Stomach (tissue), 9 donors: Measurements from ENCODE around the gene ASCL2. TPM values are rescaled to one million over a fixed set of nuclear protein-coding genes. Genes with fewer than 3 reads are reported as not detected.

ENCODE experiments used
- DNase-seq, 2 donors: peaks; one replicate each; pipeline versions ENCODE4 v3.0.0 to v3.0.0-alpha.2; 2013 to 2019
- H3K27ac ChIP-seq, 5 donors: fragments of 200-600 bp in 4 of 5; sonication (generic) in 4 of 5; one replicate each; pipeline ENCODE4 v1.5.1; 2013 to 2019; ENCODE audit warnings: mild to moderate bottlenecking in 1 of 5, moderate library complexity in 1 of 5
- H3K27me3 ChIP-seq, 3 donors: fragments of 200-600 bp; sonication (generic); one replicate each; pipeline ENCODE4 v1.5.1; 2017 to 2019; ENCODE audit warnings: mixed run types in 1 of 3
- H3K36me3 ChIP-seq, 4 donors: fragments of 200-600 bp; sonication (generic); 1 replicate in 3 of 4; 2 replicates in 1 of 4; pipeline ENCODE4 v1.5.1; 2016 to 2019
- H3K4me1 ChIP-seq, 4 donors: fragments of 200-600 bp; sonication (generic); one replicate each; pipeline ENCODE4 v1.5.1; 2016 to 2019
- H3K4me3 ChIP-seq, 4 donors: fragments of 200-600 bp; sonication (generic) in 3 of 4; one replicate each; pipeline ENCODE4 v1.5.1; 2016 to 2019; ENCODE audit warnings: mild to moderate bottlenecking in 1 of 4
- H3K9me3 ChIP-seq, 4 donors: fragments of 200-600 bp; sonication (generic); one replicate each; pipeline ENCODE4 v1.5.1; 2016 to 2019
- EP300 ChIP-seq: sonication (generic); formaldehyde crosslinking; IDR thresholded peaks from one replicate; pipeline ENCODE4 v1.6.1; 2017; ENCODE audit warnings: antibody characterized with exemption
- POLR2A ChIP-seq, 4 donors: fragments of 450-650 bp; IDR thresholded peaks; one replicate each; pipeline ENCODE4 v1.6.1; 2016; ENCODE audit warnings: antibody characterized with exemption in 4 of 4, control low read depth in 2 of 4, mild to moderate bottlenecking in 1 of 4, moderate library complexity in 1 of 4
- POLR2AphosphoS5 ChIP-seq, 3 donors: sonication (generic); formaldehyde crosslinking; IDR thresholded peaks; one replicate each; pipeline ENCODE4 v1.6.1; 2016; ENCODE audit warnings: antibody characterized with exemption in 3 of 3
- WGBS, 5 donors: extraction: QIAGEN DNeasy Blood & Tissue Kit in 3 of 5; methylation state at CpG; one replicate each; pipeline versions ENCODE4 v1.1.5 to v1.1.7; 2013 to 2018; 5-methylcytosine and 5-hydroxymethylcytosine counted together
- intact Hi-C: fragments of 100-400 bp; cut with DNase I; formaldehyde crosslinking; loops from one replicate; pipeline ENCODE4 v1.15.1; 2023; ENCODE audit warnings: low total_unique reads
- polyA plus RNA-seq, 3 donors: library from polyadenylated mRNA; stranded (reverse); fragments of 200-250 nt; gene quantifications; one replicate each; pipeline ENCODE4 v1.2.3, GENCODE V29; 2013
- total RNA-seq, 5 donors: library from RNA; depleted of rRNA; stranded (reverse); fragments of >200 nt; gene quantifications; one replicate each; pipeline versions ENCODE4 v1.1.0 to v1.2.3, GENCODE V29; 2014 to 2016
- TF ChIP-seq, protein P1 (sequence below), 7 experiments: fragments of 450-650 bp in 4 of 7; fragments of 200-600 bp in 3 of 7; sonication (generic) in 3 of 7; IDR thresholded peaks; one replicate each; pipeline ENCODE4 v1.5.1; 2016 to 2019; ENCODE audit warnings: antibody characterized with exemption in 7 of 7, control low read depth in 2 of 7, mild to moderate bottlenecking in 1 of 7
- donor health status: healthy with polysubstance abuse.
- donor health status: Bipolar disorder and iron deficiency.
- donor health status: healthy.

ASCL2 gene
- total and polyA plus RNA-seq, 8 donors = 0.81 to 6.3 (median 2.2) TPM; not detected in 4

DNA sequence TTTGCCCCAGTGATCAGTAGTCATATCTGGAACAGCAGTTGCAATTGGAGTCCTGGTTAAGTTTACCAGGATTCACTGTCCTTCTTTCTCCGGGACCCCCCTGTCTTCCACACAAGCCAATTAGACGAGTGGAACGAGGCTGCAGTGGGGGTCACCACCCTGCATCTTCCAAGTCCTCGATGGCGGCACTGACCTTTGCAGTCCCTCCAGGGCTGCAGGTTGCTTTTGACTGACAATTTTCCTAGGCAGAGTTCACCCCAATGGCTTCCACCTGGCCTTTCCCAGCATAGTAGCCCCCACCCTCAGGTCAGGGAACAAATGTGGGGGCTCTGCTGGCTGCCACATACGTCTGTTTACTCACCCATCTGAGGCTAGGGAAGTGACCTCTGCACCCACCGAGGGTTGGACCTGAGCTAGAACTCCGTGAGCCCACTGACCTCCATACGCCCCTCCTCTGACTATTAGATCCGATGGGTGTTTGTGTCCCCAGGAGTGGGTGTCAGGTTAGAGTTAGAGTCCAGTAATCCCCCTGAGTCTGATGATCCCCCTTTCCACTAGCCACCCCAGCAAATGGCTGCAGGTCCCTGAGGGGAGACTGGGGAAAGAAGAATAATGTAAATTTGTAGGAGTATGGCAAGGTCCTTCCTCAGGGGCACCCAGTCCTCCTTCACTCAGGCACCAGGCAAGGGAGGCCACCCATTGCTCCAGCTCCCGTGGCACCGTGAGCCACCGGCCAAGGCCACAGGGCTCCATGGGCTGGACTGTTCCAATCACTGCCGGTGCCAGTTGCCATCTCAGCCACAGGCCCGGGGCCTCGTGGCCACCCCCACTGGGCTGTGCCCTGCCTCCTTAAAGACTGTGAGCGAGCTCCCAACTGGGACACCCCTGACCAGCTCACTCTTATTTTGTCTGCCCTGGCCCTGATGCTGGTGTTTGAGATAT, 25.9 kb upstream of the ASCL2 start:
- intact Hi-C loops = loop anchor here (5.0 kb wide), 1 partner anchor 99 kb away; no protein-coding TSS in a partner anchor
- no peak overlapping the region for H3K4me3 ChIP-seq
- no peak overlapping the region for H3K27ac ChIP-seq
- H3K9me3 ChIP-seq = no peaks in the 10 kb centered on the region
- H3K27me3 ChIP-seq = no peaks in the 10 kb centered on the region
- DNase-seq = no peak
- TF ChIP-seq, protein P1, sequence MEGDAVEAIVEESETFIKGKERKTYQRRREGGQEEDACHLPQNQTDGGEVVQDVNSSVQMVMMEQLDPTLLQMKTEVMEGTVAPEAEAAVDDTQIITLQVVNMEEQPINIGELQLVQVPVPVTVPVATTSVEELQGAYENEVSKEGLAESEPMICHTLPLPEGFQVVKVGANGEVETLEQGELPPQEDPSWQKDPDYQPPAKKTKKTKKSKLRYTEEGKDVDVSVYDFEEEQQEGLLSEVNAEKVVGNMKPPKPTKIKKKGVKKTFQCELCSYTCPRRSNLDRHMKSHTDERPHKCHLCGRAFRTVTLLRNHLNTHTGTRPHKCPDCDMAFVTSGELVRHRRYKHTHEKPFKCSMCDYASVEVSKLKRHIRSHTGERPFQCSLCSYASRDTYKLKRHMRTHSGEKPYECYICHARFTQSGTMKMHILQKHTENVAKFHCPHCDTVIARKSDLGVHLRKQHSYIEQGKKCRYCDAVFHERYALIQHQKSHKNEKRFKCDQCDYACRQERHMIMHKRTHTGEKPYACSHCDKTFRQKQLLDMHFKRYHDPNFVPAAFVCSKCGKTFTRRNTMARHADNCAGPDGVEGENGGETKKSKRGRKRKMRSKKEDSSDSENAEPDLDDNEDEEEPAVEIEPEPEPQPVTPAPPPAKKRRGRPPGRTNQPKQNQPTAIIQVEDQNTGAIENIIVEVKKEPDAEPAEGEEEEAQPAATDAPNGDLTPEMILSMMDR (IDR thresholded peaks at IDR 0.05) = no peak
- TF ChIP-seq POLR2A (IDR thresholded peaks at IDR 0.05) (no peak), EP300 (no peak), POLR2AphosphoS5 (IDR thresholded peaks at IDR 0.05) (no peak)
- H3K36me3 ChIP-seq = no peaks in the 10 kb centered on the region
- peaks cover 0 to 17% (median 3%) of the 10 kb centered on the region in 4 donors for H3K4me1 ChIP-seq
- 84 to 89% (median 86%) methylated on average over 17 of the region's 17 CpGs for WGBS, 5 donors

GRCh38 chr11:2294926-2295290, 24.5 kb upstream of the ASCL2 start:
- no peak overlapping the region for H3K27ac ChIP-seq
- DNase-seq = peak in 1 of 2 donors; percentile 19
- intact Hi-C loops = loop anchor here (5.0 kb wide), 1 partner anchor 98 kb away; no protein-coding TSS in a partner anchor
- TF ChIP-seq, protein P1 (IDR thresholded peaks at IDR 0.05) = no peak
- TF ChIP-seq POLR2AphosphoS5 (IDR thresholded peaks at IDR 0.05) = no peak
- TF ChIP-seq POLR2A (IDR thresholded peaks at IDR 0.05) = no peak
- TF ChIP-seq EP300 = no peak
- no peaks in the 10 kb centered on the region for H3K9me3 ChIP-seq
- H3K27me3 ChIP-seq = peaks cover 0 to 8% (median 0%) of the 10 kb centered on the region in 3 donors
- H3K36me3 ChIP-seq = no peaks in the 10 kb centered on the region
- H3K4me1 ChIP-seq = peaks cover 0 to 11% (median 3%) of the 10 kb centered on the region in 4 donors
- 82 to 88% (median 85%) methylated on average over 8 of the region's 8 CpGs for WGBS, 5 donors
- H3K4me3 ChIP-seq = no peak overlapping the region

DNA sequence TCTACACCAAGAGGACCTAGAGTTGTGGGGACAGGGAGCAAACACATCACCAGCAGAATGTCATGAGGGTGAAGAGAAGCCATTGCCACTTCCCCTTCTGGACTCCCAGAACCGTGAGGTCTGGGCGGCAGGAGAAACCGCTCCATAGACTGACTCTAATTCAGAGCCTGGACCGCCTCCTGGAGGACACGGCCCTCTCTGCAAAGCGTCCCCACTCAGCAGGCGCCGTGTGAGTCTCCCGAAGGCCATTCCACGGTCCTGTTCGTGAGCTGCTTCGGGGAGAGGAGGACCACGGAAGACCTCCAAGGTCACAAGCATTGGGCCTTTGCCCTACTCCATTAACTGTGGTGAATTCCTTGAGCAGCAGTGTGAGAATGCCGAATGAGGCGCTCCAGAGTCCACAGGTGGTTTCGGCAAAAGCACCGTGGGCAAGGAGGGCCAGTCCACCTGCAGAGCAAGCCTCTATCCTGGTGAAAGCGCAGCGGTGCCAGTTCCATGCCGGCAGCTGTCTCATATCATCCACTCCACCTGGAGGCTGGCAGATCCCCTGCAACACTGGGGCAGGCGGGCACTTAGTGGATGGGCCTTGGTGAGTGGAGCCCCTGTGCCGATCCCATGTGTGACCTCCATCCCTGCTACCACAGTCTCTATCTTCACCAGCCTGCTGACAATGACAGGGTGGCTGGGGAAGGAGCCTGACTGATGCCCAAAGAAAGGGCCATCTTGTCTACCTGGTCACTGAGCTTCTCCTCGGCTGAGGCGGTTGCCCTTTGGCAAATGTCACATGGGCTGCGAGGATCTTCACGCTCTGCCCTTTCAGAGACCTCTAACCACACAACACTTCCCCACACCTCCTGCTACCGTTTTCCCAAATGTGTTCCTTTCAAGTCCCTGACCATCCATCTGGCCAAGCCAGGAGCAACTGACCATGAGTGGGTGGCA, 23.9 kb upstream of the ASCL2 start:
- Histone ChIP-seq H3K9me3 (no peaks in the 10 kb centered on the region), H3K4me1 (peaks cover 0 to 7% (median 4%) of the 10 kb centered on the region in 4 donors), H3K36me3 (no peaks in the 10 kb centered on the region), H3K4me3 (no peak overlapping the region), H3K27me3 (peaks cover 0 to 12% (median 0%) of the 10 kb centered on the region in 3 donors), H3K27ac (no peak overlapping the region)
- no peak for TF ChIP-seq POLR2A (IDR thresholded peaks at IDR 0.05)
- TF ChIP-seq, protein P1 (IDR thresholded peaks at IDR 0.05) = no peak
- TF ChIP-seq EP300 = no peak
- no peak for TF ChIP-seq POLR2AphosphoS5 (IDR thresholded peaks at IDR 0.05)
- WGBS, 5 donors = 64 to 88% (median 80%) methylated on average over 14 to 27 of the region's 27 CpGs
- peak in 1 of 2 donors; percentile 25 for DNase-seq
- intact Hi-C loops = no loop called here

GRCh38 chr11:2293531-2293971, 23.2 kb upstream of the ASCL2 start:
- DNase-seq = peak in 1 of 2 donors; percentile 23

More at GRCh38 chr11:2293531-2293971, 23.2 kb upstream of the ASCL2 start:
- Histone ChIP-seq H3K36me3 (no peaks in the 10 kb centered on the region), H3K27ac (no peak overlapping the region), H3K9me3 (no peaks in the 10 kb centered on the region), H3K4me3 (no peak overlapping the region), H3K27me3 (peaks cover 0 to 14% (median 0%) of the 10 kb centered on the region in 3 donors), H3K4me1 (peaks cover 0 to 9% (median 3%) of the 10 kb centered on the region in 4 donors)
- 78 to 89% (median 83%) methylated on average over 19 to 20 of the region's 20 CpGs for WGBS, 5 donors
- TF ChIP-seq POLR2AphosphoS5 (IDR thresholded peaks at IDR 0.05) (no peak), POLR2A (IDR thresholded peaks at IDR 0.05) (no peak)
- intact Hi-C loops = no loop called here
